ENCODE results near the gene SLC4A3. TPM values are rescaled to one million over a fixed set of nuclear protein-coding genes. Genes with fewer than 3 reads are reported as not detected.

The SLC4A3 gene
- total and polyA plus RNA-seq, 10 donors: 0.71 to 9.2 (median 3.0) TPM

GRCh38 chr2:219591091-219591490 is 36.3 kb upstream of the SLC4A3 start:
- DNase-seq: no peak
- H3K36me3 ChIP-seq: no peaks in the 10 kb centered on the region
- no peaks in the 10 kb centered on the region for H3K9me3 ChIP-seq
- H3K4me1 ChIP-seq: no peaks in the 10 kb centered on the region
- no peak overlapping the region for H3K27ac ChIP-seq
- 52 to 91% (median 66%) methylated on average over 4 of the region's 4 CpGs for WGBS, 5 donors
- intact Hi-C loops (cut with DNase I; ENCODE audit: low total_unique reads): no loop called here
- TF ChIP-seq POLR2AphosphoS5 (IDR thresholded peaks at IDR 0.05): no peak
- no peak for TF ChIP-seq CTCF (IDR thresholded peaks at IDR 0.05 in 8 of 11, conservative IDR thresholded peaks at IDR 0.05 in 3 of 11)
- TF ChIP-seq POLR2A (IDR thresholded peaks at IDR 0.05): no peak
- no peak overlapping the region for H3K4me3 ChIP-seq
- peaks cover 0 to 2% (median 0%) of the 10 kb centered on the region in 7 donors for H3K27me3 ChIP-seq (replicated peaks in 1 of 7)

- Histone ChIP-seq H3K4me1 (peaks cover 0 to 11% (median 8%) of the 10 kb centered on the region in 6 donors), H3K27ac (no peak overlapping the region), H3K27me3 (replicated peaks in 1 of 7) (no peaks in the 10 kb centered on the region), H3K4me3 (no peak overlapping the region), H3K36me3 (no peaks in the 10 kb centered on the region), H3K9me3 (no peaks in the 10 kb centered on the region)
- 77 to 88% (median 85%) methylated on average over 6 of the region's 6 CpGs for WGBS, 5 donors
- intact Hi-C loops (cut with DNase I; ENCODE audit: low total_unique reads): no loop called here
- no peak for DNase-seq
- TF ChIP-seq CTCF (IDR thresholded peaks at IDR 0.05 in 8 of 11, conservative IDR thresholded peaks at IDR 0.05 in 3 of 11): no peak
- no peak for TF ChIP-seq POLR2AphosphoS5 (IDR thresholded peaks at IDR 0.05)
- no peak for TF ChIP-seq POLR2A (IDR thresholded peaks at IDR 0.05)
Measured at GRCh38 chr2:219592736-219593135, 34.7 kb upstream of the SLC4A3 start.

- no peaks in the 10 kb centered on the region for H3K9me3 ChIP-seq
- H3K36me3 ChIP-seq: no peaks in the 10 kb centered on the region
- peaks cover 0 to 13% (median 11%) of the 10 kb centered on the region in 6 donors for H3K4me1 ChIP-seq
- intact Hi-C loops (cut with DNase I; ENCODE audit: low total_unique reads): no loop called here
- no peak for TF ChIP-seq POLR2A (IDR thresholded peaks at IDR 0.05)
- TF ChIP-seq CTCF (IDR thresholded peaks at IDR 0.05 in 8 of 11, conservative IDR thresholded peaks at IDR 0.05 in 3 of 11): no peak
- TF ChIP-seq POLR2AphosphoS5 (IDR thresholded peaks at IDR 0.05): no peak
- no peak overlapping the region for H3K4me3 ChIP-seq
- no peak for DNase-seq
- no peak overlapping the region for H3K27ac ChIP-seq
- H3K27me3 ChIP-seq (replicated peaks in 1 of 7): no peaks in the 10 kb centered on the region
- WGBS, 5 donors: 72 to 94% (median 90%) methylated on average over 2 of the region's 2 CpGs
Measured at GRCh38 chr2:219593154-219593553, 34.3 kb upstream of the SLC4A3 start.

- no peak overlapping the region for H3K27ac ChIP-seq
- peaks cover 0 to 27% (median 20%) of the 10 kb centered on the region in 6 donors for H3K4me1 ChIP-seq
- WGBS, 5 donors: 24 to 42% (median 29%) methylated on average over 3 of the region's 3 CpGs
- TF ChIP-seq CTCF (IDR thresholded peaks at IDR 0.05 in 8 of 11, conservative IDR thresholded peaks at IDR 0.05 in 3 of 11) (no peak), POLR2AphosphoS5 (IDR thresholded peaks at IDR 0.05) (no peak), POLR2A (IDR thresholded peaks at IDR 0.05) (no peak)
- intact Hi-C loops (cut with DNase I; ENCODE audit: low total_unique reads): no loop called here
- no peaks in the 10 kb centered on the region for H3K9me3 ChIP-seq
- H3K36me3 ChIP-seq: no peaks in the 10 kb centered on the region
- no peak for DNase-seq
- H3K27me3 ChIP-seq (replicated peaks in 1 of 7): no peaks in the 10 kb centered on the region
- H3K4me3 ChIP-seq: no peak overlapping the region
Measured at GRCh38 chr2:219595256-219595655, 32.2 kb upstream of the SLC4A3 start.

Measured in spleen (tissue), 11 donors.